ENCODE data around the gene KCTD19. TPM values are rescaled to one million over a fixed set of nuclear protein-coding genes. Genes with fewer than 3 reads are reported as not detected.
A peak's percentile ranks its signal among the peaks of the same experiment; 100 is the strongest.

The KCTD19 gene
- total RNA-seq, 1 experiment from 2014 or later, result 3.8 TPM

- intact Hi-C loops (cut with micrococcal nuclease; ENCODE audit: unreplicated experiment), result no loop called here
- H3K36me3 Mint-ChIP-seq (ENCODE audit: insufficient read depth, unreplicated experiment), result peaks cover 9% of the 10 kb centered on the region
- TF ChIP-seq, protein P1, sequence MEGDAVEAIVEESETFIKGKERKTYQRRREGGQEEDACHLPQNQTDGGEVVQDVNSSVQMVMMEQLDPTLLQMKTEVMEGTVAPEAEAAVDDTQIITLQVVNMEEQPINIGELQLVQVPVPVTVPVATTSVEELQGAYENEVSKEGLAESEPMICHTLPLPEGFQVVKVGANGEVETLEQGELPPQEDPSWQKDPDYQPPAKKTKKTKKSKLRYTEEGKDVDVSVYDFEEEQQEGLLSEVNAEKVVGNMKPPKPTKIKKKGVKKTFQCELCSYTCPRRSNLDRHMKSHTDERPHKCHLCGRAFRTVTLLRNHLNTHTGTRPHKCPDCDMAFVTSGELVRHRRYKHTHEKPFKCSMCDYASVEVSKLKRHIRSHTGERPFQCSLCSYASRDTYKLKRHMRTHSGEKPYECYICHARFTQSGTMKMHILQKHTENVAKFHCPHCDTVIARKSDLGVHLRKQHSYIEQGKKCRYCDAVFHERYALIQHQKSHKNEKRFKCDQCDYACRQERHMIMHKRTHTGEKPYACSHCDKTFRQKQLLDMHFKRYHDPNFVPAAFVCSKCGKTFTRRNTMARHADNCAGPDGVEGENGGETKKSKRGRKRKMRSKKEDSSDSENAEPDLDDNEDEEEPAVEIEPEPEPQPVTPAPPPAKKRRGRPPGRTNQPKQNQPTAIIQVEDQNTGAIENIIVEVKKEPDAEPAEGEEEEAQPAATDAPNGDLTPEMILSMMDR (IDR thresholded peaks at IDR 0.05; ENCODE audit: unreplicated experiment), result no peak
- H3K4me1 Mint-ChIP-seq (ENCODE audit: low read depth, unreplicated experiment), result peaks cover 11% of the 10 kb centered on the region
- H3K9me3 Mint-ChIP-seq (ENCODE audit: low read depth, unreplicated experiment), result no peaks in the 10 kb centered on the region
- H3K27me3 Mint-ChIP-seq (ENCODE audit: unreplicated experiment), result no peaks in the 10 kb centered on the region
- no peak overlapping the region for H3K4me3 Mint-ChIP-seq (ENCODE audit: low read depth, unreplicated experiment)
- BruUV-seq (replicated peaks), result no TSS peak
- CTCF ChIA-PET, result interaction anchor here (0.5 to 2.8 kb wide), 2 partner anchors 10 to 568 kb away, joined by 3 to 7 read pairs; no protein-coding TSS in a partner anchor
- H3K27ac Mint-ChIP-seq (ENCODE audit: unreplicated experiment), result no peak overlapping the region
- no peak for DNase-seq
Observed at GRCh38 chr16:67270931-67271338, 55.6 kb downstream of the KCTD19 start.

DNA sequence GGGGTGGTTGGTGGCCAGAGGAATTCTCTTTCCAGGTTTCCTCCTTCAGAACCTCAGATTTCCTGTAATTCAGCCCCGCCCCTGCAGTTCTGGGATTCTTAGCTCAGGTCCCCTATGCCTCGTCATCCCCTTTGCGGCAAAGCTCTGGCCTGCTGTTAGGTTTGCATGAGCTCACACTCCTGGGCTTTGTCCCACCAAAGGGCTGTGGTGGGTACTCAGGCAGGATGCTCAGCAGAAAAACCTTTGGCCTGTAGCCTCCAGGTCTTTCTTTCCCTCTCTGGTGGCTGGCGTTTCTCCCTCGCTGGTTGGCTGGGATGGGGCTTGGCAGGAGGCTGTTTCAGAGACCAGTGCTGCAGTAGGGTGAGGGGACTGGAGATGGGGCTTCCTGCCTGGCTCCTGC lies 56.8 kb downstream of the KCTD19 start:
- H3K4me3 Mint-ChIP-seq (ENCODE audit: low read depth, unreplicated experiment), result no peak overlapping the region
- H3K27ac Mint-ChIP-seq (ENCODE audit: unreplicated experiment), result no peak overlapping the region
- BruUV-seq (replicated peaks), result no TSS peak
- H3K27me3 Mint-ChIP-seq (ENCODE audit: unreplicated experiment), result no peaks in the 10 kb centered on the region
- CTCF ChIA-PET, result interaction anchor here (0.6 to 2.8 kb wide), 4 partner anchors 9 to 196 kb away, joined by 3 to 8 read pairs (median 6); partner anchors contain the start of gene SLC9A5
- intact Hi-C loops (cut with micrococcal nuclease; ENCODE audit: unreplicated experiment), result no loop called here
- no peaks in the 10 kb centered on the region for H3K9me3 Mint-ChIP-seq (ENCODE audit: low read depth, unreplicated experiment)
- H3K4me1 Mint-ChIP-seq (ENCODE audit: low read depth, unreplicated experiment), result peaks cover 11% of the 10 kb centered on the region
- peak; percentile 39 for DNase-seq
- TF ChIP-seq, protein P1 (IDR thresholded peaks at IDR 0.05; ENCODE audit: unreplicated experiment), result no peak
- H3K36me3 Mint-ChIP-seq (ENCODE audit: insufficient read depth, unreplicated experiment), result peaks cover 4% of the 10 kb centered on the region

DNA sequence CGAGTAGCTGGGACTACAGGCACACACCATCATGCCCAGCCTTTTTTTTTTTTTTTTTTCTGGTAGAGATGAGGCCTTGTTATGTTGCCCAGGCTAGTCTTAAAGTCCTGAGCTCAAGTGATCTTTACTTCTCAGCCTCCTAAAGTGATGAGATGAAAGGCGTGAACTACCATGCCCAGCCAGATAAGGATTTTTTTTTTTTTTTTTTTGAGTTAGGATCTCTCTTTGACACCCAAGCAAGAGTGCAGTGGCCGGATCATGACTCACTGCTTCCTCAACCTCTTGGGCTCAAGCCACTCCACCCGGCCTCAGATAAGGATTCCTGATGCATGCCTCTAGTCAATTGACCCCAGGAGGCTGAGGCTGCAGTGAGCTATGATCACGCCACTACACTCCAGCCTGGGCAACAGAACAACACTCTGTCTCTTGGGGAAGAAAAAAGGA lies 58.4 kb downstream of the KCTD19 start:
- CTCF ChIA-PET, result interaction anchor here (0.5 to 1.9 kb wide), 13 partner anchors 10 to 395 kb away, joined by 3 to 13 read pairs (median 3); partner anchors contain the start of gene HSD11B2
- Mint-ChIP-seq H3K4me1 (ENCODE audit: low read depth, unreplicated experiment) (peaks cover 11% of the 10 kb centered on the region), H3K27me3 (ENCODE audit: unreplicated experiment) (peaks cover 8% of the 10 kb centered on the region), H3K27ac (ENCODE audit: unreplicated experiment) (peak overlapping the region; percentile 35), H3K4me3 (ENCODE audit: low read depth, unreplicated experiment) (no peak overlapping the region), H3K36me3 (ENCODE audit: insufficient read depth, unreplicated experiment) (peaks cover 4% of the 10 kb centered on the region), H3K9me3 (ENCODE audit: low read depth, unreplicated experiment) (no peaks in the 10 kb centered on the region)
- BruUV-seq (replicated peaks), result no TSS peak
- intact Hi-C loops (cut with micrococcal nuclease; ENCODE audit: unreplicated experiment), result no loop called here
- TF ChIP-seq, protein P1 (IDR thresholded peaks at IDR 0.05; ENCODE audit: unreplicated experiment), result no peak
- peak; percentile 73 for DNase-seq

GRCh38 chr16:67265834-67266233 lies 60.7 kb downstream of the KCTD19 start:
- no peak overlapping the region for H3K27ac Mint-ChIP-seq (ENCODE audit: unreplicated experiment)
- CTCF ChIA-PET, result no interaction called here
- peaks cover 19% of the 10 kb centered on the region for H3K27me3 Mint-ChIP-seq (ENCODE audit: unreplicated experiment)
- no TSS peak for BruUV-seq (replicated peaks)
- no peak for DNase-seq
- H3K36me3 Mint-ChIP-seq (ENCODE audit: insufficient read depth, unreplicated experiment), result peaks cover 4% of the 10 kb centered on the region
- H3K4me1 Mint-ChIP-seq (ENCODE audit: low read depth, unreplicated experiment), result peaks cover 12% of the 10 kb centered on the region
- H3K9me3 Mint-ChIP-seq (ENCODE audit: low read depth, unreplicated experiment), result no peaks in the 10 kb centered on the region
- intact Hi-C loops (cut with micrococcal nuclease; ENCODE audit: unreplicated experiment), result no loop called here
- H3K4me3 Mint-ChIP-seq (ENCODE audit: low read depth, unreplicated experiment), result no peak overlapping the region
- TF ChIP-seq, protein P1 (IDR thresholded peaks at IDR 0.05; ENCODE audit: unreplicated experiment), result no peak

All from Calu3 (cell line).